C4-2B (cell line): Measurements from ENCODE around the gene RPS6KA6.

Experiments used
- ZFX ChIP-seq: fragments of 450-650 bp; IDR thresholded peaks from 2 replicates; pipeline ENCODE4 v1.6.1; 2017
- TF ChIP-seq, protein P1 (sequence below): fragments of 450-650 bp; conservative IDR thresholded peaks from 2 replicates; pipeline ENCODE4 v1.5.1; 2017; ENCODE audit warnings: mild to moderate bottlenecking

GRCh38 chrX:84161641-84162040 is 26.4 kb downstream of the RPS6KA6 start:
- TF ChIP-seq, protein P1, sequence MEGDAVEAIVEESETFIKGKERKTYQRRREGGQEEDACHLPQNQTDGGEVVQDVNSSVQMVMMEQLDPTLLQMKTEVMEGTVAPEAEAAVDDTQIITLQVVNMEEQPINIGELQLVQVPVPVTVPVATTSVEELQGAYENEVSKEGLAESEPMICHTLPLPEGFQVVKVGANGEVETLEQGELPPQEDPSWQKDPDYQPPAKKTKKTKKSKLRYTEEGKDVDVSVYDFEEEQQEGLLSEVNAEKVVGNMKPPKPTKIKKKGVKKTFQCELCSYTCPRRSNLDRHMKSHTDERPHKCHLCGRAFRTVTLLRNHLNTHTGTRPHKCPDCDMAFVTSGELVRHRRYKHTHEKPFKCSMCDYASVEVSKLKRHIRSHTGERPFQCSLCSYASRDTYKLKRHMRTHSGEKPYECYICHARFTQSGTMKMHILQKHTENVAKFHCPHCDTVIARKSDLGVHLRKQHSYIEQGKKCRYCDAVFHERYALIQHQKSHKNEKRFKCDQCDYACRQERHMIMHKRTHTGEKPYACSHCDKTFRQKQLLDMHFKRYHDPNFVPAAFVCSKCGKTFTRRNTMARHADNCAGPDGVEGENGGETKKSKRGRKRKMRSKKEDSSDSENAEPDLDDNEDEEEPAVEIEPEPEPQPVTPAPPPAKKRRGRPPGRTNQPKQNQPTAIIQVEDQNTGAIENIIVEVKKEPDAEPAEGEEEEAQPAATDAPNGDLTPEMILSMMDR: no peak
- no peak for TF ChIP-seq ZFX
